Fibroblast of pulmonary artery (primary cell): ENCODE results near the gene ZDHHC14.

Source experiments
- DNase-seq: peaks from one replicate; pipeline ENCODE4 v3.0.0-alpha.2; 2010; ENCODE audit warnings: low read depth
- H3K4me3 ChIP-seq: replicated peaks from 2 replicates; pipeline ENCODE4 v1.5.1; 2011; ENCODE audit warnings: low read depth, mild to moderate bottlenecking, control low read depth, low read length, moderate library complexity
- TF ChIP-seq, protein P1 (sequence below): IDR thresholded peaks from 2 replicates; pipeline ENCODE4 v1.5.1; 2011; ENCODE audit warnings: mild to moderate bottlenecking, control low read depth, low read length, inconsistent platforms; ENCODE audit errors: missing control alignments

ZDHHC14 gene

DNA sequence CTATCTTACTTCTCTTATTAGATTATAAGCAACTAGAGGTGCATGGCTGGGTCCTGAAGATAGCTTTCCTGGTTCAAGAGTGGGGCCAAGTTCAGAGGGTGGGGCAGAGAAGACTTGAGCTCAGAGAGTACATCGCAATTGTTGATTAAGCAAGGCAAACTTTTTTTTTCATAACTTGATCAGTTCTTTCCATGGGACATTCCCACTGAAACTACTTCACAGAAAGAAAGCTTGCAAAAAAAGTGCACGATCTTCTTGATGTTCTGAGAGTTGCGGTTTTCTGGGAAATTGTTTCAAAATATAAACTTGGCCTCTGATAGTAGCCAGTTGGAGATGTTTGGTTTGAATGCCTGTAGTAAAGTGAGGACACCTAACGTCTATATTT lies 100.9 kb downstream of the ZDHHC14 start:
- no peak overlapping the region for H3K4me3 ChIP-seq
- TF ChIP-seq, protein P1, sequence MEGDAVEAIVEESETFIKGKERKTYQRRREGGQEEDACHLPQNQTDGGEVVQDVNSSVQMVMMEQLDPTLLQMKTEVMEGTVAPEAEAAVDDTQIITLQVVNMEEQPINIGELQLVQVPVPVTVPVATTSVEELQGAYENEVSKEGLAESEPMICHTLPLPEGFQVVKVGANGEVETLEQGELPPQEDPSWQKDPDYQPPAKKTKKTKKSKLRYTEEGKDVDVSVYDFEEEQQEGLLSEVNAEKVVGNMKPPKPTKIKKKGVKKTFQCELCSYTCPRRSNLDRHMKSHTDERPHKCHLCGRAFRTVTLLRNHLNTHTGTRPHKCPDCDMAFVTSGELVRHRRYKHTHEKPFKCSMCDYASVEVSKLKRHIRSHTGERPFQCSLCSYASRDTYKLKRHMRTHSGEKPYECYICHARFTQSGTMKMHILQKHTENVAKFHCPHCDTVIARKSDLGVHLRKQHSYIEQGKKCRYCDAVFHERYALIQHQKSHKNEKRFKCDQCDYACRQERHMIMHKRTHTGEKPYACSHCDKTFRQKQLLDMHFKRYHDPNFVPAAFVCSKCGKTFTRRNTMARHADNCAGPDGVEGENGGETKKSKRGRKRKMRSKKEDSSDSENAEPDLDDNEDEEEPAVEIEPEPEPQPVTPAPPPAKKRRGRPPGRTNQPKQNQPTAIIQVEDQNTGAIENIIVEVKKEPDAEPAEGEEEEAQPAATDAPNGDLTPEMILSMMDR = no peak
- no peak for DNase-seq

DNA sequence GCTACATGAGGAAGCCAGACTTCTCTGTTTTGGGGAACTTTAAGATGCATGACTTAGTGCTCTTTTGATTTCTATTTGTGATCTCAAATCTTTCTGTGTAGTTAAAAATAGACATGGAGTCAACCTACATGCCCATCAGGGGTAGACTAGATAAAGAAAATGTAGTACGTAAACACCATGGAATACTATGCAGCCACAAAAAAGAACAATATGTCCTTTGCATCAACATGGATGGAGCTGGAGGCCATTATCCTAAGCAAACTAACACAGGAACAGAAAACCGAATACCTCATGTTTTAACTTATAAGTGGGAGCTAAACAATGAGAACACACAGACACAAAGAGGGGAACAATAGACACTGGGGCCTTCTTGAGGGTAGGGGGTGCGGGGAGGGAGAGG lies 102.8 kb downstream of the ZDHHC14 start:
- TF ChIP-seq, protein P1 = no peak
- DNase-seq = no peak
- H3K4me3 ChIP-seq = no peak overlapping the region

DNA sequence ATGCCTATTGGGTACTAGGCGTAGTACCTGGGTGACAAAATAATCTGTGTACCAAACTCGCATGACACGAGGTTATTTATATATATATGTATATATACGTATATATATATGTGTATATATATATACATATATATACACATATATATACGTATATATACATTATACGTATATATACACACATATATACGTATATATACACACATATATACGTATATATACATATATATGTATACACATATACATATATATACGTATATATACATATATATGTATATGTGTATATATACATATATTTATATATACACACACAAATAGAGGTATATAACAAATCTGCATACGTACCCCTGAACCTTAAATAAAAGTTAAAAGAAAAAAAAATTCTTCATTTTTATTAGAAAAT lies 103.2 kb downstream of the ZDHHC14 start:
- DNase-seq = no peak
- TF ChIP-seq, protein P1 = no peak

DNA sequence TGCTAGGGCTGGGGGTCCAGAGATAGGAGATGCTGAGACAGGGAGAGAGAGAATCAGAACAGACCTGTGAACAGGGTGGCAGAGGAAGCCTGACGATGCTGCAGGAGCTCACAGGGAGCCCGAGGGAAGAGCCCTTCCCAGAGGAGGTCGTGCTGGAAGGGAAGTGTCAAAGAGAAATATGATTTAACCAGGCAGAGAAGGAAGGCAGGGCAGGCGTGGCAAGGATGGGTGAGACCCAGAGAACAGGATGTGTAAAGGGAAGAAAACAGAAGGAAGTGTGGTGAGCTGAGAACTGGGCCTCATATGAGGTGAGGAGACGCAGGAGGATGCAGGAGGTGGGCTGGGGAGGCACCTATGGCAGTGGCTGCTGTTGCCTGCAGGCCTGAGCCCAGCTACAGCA lies 105.6 kb downstream of the ZDHHC14 start:
- TF ChIP-seq, protein P1 = no peak
- H3K4me3 ChIP-seq = no peak overlapping the region
- DNase-seq = no peak

More for the DNA sequence above, 103.2 kb downstream of the ZDHHC14 start:
- no peak overlapping the region for H3K4me3 ChIP-seq

DNA sequence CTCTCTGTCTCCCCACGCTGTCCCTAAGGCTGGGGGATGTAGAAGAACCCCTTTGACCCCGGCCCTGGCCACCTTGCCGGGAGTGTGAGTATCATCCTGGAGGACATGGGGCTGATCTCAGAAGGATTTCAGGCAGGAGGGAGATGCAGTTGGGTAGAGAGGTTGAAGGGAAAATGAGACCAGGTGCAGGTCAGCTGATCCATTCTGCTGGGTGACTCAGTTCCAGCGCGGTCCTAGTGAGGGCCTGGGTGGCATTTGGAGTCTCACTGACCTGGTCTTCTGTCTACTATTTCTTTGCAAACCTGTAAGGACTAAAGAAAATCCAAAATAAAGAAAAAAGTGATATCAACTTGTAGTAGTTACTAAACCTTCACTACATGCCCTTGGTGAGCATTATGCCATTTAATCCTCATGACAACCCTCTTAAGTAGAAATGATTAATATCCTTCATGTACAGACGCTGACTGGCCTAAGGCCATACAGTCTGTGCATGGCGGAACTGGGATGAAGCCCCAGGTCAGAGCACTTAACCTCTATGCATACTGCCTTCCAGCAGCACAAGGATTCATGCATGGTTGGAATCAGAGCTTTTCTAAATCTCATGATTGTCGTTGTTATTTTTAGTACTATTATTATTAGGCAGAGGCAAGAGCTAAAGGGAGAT lies 106.3 kb downstream of the ZDHHC14 start:
- no peak overlapping the region for H3K4me3 ChIP-seq
- DNase-seq = no peak
- TF ChIP-seq, protein P1 = no peak

DNA sequence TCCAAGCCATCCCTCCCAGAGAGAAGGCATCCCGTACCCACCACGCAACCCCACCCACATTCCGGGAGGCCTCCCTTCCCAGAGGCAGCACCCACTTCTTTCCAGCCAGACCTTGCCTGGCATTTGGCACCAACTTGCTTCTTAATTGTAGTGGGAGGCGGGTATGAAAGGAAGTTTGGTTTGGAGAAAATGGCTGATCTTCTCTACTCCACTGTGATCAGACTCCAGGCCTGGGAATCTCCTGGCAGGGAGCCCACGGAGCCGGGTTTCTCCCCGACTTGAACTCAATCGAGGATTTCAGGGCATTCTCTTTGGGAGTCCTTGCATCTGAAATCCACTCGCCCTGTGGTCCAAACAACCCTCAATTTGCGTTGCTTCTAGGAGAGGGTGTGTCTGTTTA lies 107.1 kb downstream of the ZDHHC14 start:
- no peak overlapping the region for H3K4me3 ChIP-seq
- DNase-seq = no peak
- TF ChIP-seq, protein P1 = no peak

DNA sequence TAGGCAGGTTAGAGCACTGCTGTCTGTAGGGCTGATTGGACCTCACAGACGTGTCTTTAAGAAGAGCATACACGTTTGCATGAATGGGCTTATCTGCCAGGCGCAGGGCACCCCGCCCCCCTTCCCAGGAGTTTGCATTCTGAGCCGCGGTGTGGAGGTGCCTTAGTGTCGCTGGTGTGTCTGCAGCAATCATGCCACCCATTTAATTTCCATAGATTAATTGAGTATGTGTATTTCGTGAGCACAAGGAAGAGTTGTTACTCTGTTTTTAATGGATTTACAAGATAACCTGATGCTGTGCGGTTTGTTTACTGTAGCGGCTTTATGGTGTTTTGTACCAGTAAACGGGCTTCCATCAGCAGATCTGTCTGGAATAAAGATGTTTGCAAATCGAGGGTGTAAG lies 107.7 kb downstream of the ZDHHC14 start:
- DNase-seq = no peak
- TF ChIP-seq, protein P1 = no peak
- H3K4me3 ChIP-seq = no peak overlapping the region
